Ramos (cell line): ENCODE data around the gene FRAS1.
"Not testable (repeated sequence)": the region's sequence is repeated elsewhere in the genome, so short reads cannot be mapped to it uniquely, and the experiment has no call there.

Source experiments
- in situ Hi-C: fragments of 300-500 bp; cut with MboI; formaldehyde crosslinking; loops from one replicate; pipeline ENCODE4 v1.14.3; 2022; ENCODE audit warnings: low sequenced_read_pairs; ENCODE audit not compliant: unreplicated experiment

Gene FRAS1

DNA sequence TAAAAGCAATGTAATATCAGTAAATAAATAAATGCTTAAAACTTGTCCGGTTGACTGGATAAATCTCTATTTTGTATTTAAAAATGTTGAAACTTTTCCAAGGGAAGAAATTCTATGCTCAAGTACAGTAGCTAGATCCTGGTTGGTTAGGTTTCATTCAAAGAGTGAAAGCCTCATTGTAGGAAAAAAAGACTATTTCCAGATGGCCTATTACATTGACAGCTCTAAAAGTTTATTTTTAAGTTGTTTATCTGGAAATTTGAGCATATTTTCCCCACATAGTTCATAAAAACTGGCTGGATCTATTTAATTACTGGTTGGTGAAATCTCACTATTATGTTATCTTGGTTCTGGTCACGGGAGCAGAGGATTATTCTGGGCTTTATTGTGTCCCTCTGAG is 38.0 kb downstream of the FRAS1 start:
- in situ Hi-C loops: no loop called here

GRCh38 chr4:78099058-78099457 is 41.9 kb downstream of the FRAS1 start:
- in situ Hi-C loops: no loop called here

DNA sequence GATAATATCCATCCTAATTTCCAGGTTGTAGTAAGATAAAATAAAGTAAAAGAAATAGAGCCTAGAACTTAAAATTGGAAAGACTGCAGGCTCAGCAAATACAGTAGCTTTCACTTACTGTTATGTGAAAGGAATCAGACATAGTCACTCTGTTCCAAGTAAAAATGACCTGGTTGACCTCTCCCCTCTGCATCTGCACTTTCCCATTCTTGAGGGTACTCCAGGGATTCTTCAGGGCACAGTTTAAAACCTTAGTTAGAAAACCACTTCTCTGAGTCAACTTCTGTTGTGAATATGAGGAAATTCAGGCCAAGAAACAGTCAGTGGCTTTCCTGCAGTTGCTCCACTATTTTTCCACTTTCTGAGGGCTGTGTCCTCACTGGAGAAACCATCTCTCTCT is 42.9 kb downstream of the FRAS1 start:
- in situ Hi-C loops: no loop called here

DNA sequence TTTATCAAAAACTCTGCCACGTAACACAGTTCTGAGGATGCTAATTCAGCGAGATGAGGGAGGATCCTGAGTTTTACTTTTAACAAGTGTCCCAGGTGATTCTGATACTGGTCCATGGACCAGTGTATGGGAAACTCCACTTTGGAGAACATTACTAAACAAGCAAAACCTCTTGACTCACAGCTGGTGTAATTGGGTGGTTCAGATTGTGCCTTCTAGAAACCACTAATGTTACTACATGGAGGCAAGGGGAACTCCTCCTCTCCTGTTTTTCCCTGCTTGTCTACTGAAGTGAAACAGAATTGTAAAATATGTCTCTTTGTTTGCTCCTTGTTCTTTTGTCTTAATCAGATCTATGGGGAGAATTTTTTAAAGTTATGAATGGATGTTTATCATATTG is 62.6 kb downstream of the FRAS1 start:
- in situ Hi-C loops: no loop called here

- in situ Hi-C loops: no loop called here
Measured at GRCh38 chr4:78120144-78120880, 63.2 kb downstream of the FRAS1 start.

GRCh38 chr4:78121338-78121904 is 64.3 kb downstream of the FRAS1 start:
- in situ Hi-C loops: no loop called here

GRCh38 chr4:78125834-78126331 is 68.8 kb downstream of the FRAS1 start:
- in situ Hi-C loops: not testable (repeated sequence)

GRCh38 chr4:78129383-78130108 is 72.4 kb downstream of the FRAS1 start:
- in situ Hi-C loops: no loop called here

- in situ Hi-C loops: no loop called here
Measured at GRCh38 chr4:78131403-78131802, 74.3 kb downstream of the FRAS1 start.

- in situ Hi-C loops: no loop called here
Measured at GRCh38 chr4:78136109-78137081, 79.3 kb downstream of the FRAS1 start.

DNA sequence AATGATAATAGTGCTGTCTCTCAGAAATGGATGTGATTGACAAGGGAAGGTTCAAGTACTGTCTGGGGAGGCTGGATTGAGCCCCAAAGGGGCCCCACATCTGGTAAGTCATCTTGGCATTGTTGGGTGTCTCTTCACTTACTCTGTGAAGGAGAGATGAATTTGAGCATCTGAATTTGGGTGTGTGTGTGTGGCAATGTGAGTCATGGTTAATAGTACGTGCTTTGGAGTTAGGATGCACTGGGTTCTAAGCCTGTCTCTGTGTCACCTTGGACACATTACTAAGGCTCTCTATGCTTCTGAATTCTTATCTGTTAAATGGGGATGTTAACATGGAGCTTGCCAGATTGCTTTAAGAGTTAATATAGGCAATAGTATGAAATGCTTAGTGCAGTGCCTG is 80.4 kb downstream of the FRAS1 start:
- in situ Hi-C loops: no loop called here

- in situ Hi-C loops: no loop called here
Measured at GRCh38 chr4:78138252-78138651, 81.1 kb downstream of the FRAS1 start.

GRCh38 chr4:78143634-78144033 is 86.5 kb downstream of the FRAS1 start:
- in situ Hi-C loops: no loop called here

GRCh38 chr4:78145008-78145407 is 87.9 kb downstream of the FRAS1 start:
- in situ Hi-C loops: no loop called here

DNA sequence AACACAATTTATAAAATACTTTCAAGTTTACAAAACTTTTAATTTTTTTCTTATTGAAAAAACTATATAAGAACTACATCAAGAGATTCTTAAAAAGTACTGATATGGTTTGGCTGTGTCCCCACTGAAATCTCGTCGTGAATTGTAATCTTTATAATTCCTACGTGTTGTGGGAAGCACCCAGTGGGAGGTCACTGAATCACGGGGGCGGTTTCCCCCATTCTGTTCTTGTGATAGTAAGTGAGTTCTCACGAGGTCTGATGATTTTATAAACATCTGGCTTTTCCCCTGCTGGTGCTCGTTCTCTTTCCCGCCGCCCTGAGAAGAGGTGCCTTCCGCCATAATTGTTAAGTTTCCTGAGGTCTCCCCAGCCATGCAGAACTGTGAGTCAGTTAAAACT is 88.5 kb downstream of the FRAS1 start:
- in situ Hi-C loops: no loop called here

- in situ Hi-C loops: no loop called here
Measured at GRCh38 chr4:78149751-78150542, 92.8 kb downstream of the FRAS1 start.

GRCh38 chr4:78150543-78150864 is 93.4 kb downstream of the FRAS1 start:
- in situ Hi-C loops: no loop called here

DNA sequence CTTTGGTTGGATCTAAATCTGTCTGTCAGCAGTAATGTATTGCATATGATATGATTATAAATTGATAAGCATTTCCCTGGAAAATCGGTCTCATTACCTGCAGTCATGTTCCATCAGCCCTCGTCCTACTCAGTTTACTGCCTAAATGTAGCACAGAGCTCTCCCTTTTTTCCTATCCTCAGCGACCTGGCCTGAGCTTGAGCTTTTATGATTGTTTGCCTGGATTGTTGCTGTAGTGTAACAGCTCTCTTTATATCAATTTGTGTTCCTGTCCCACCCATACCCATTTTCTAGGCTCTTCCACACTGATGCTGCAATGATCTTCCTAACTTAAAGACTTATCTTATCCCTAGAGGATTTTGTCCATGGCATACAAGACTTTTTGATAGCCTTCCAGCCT is 95.7 kb downstream of the FRAS1 start:
- in situ Hi-C loops: no loop called here

DNA sequence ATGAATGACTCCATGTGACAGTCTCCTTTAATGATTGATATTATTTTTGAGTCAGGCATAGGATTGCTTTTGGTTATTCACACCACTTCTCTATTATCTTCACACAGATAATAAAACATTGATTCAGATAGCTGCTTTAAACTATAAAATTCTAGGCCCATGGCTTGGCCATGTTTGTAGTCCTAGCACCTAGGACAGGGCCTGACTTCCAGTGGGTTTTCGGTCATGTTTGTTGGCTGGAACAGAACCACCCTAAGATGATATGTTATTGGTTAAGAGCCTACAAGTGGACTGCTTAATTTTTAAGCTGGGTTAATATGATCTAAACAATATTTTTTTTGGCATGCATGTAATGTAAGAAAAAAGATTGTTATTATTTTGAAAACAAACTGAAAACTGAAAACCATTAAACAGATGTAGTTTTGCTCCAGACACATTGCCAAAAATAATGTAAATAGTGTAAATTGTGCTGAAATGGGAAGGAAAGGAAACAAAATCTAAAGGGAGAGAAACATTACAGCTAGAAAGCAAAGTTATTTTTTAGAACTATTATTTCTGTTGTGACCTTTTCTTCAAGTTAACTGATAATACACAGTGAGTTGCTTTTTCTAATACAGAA is 98.0 kb downstream of the FRAS1 start:
- in situ Hi-C loops: no loop called here
